GM11168 (cell line): ENCODE measurements around the gene KAZN.

Experiments used
- in situ Hi-C: fragments of 300-500 bp; cut with MboI; formaldehyde crosslinking; loops from one replicate; pipeline ENCODE4 v1.12.0; 2022; ENCODE audit warnings: low sequenced_read_pairs; ENCODE audit not compliant: unreplicated experiment

Gene KAZN

GRCh38 chr1:15117671-15118325 is 519.3 kb downstream of the KAZN start:
- in situ Hi-C loops, result no loop called here

GRCh38 chr1:15118579-15118978 is 520.1 kb downstream of the KAZN start:
- in situ Hi-C loops, result no loop called here

GRCh38 chr1:15120251-15120945 is 521.9 kb downstream of the KAZN start:
- in situ Hi-C loops, result loop anchor here (10.0 kb wide), 1 partner anchor 154 kb away; no protein-coding TSS in a partner anchor

DNA sequence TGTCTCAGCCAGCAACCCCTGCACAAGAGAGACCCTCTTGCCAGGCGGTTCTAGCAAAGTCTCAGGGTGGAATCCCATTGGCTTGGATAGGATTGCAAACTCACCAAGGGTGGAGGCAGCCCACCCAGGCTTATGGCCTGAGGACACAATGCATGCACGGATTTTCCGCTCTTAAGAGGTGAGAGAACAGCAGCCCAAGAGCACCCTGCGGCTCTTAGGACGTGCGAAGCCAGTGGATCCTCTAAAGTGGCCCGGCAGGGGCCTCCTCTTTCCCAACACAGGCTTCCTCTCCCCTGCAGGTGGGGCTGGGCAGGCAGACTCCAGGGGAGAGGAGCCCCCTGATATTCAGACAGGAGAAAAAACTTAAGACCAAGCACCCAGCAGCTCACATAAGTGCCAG is 523.8 kb downstream of the KAZN start:
- in situ Hi-C loops, result loop anchor here (10.0 kb wide), 1 partner anchor 152 kb away; no protein-coding TSS in a partner anchor

DNA sequence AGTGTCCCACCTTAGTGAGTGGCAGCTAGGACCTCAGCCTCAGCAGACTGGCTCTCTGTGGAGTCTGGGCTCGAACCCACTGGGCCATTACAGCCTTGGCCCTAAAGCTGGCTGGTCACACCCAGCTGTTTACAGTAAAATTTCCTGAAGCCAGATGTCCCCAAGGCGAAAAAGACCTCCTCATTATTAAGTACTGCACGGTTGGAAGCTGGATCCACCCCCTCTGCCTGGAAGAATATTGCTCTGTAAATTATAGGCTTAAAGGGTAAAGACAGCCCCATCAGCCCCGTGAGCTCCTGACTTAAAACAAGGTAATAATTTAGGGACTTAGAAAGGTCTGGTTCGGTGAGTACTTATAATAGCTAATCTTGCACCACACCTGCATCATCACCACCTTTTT is 524.8 kb downstream of the KAZN start:
- in situ Hi-C loops, result loop anchor here (10.0 kb wide), 1 partner anchor 152 kb away; no protein-coding TSS in a partner anchor

- in situ Hi-C loops, result loop anchor here (10.0 kb wide), 1 partner anchor 151 kb away; no protein-coding TSS in a partner anchor
Observed at GRCh38 chr1:15123925-15124324, 525.4 kb downstream of the KAZN start.

GRCh38 chr1:15124362-15125100 is 526.0 kb downstream of the KAZN start:
- in situ Hi-C loops, result loop anchor here (5.0 to 25.0 kb wide), 3 partner anchors 150 to 313 kb away; partner anchors contain the start of gene CTRC

DNA sequence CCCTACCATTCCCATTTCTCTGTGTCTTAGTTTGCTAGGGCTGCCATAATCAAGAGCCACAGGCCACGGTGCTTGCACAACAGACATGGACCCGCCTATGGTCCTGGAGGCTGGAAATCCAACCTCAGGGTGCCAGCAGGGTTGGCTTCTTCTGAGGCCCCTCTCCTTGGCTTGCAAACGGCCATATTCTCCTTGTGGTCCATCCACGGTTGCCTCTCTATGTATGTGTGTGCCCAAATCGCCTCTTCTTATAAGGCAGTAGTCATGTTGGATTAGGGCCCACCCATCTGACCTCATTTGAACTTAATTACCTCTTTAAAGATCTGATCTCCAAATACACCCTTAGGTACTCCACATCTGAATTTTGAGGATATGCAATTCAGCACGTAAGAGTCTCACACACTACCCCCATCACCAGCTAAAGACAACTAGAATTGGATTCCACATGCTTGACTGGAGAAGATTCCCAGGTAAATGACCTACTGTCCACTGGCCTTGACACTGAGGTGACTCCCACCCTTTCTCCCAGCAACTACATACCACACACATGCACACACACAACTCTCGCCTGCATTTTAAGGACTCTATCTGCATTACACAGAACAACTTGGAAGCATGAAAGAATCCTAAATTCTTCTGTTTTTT is 526.7 kb downstream of the KAZN start:
- in situ Hi-C loops, result loop anchor here (5.0 to 25.0 kb wide), 3 partner anchors 150 to 312 kb away; partner anchors contain the start of gene CTRC

- in situ Hi-C loops, result loop anchor here (5.0 to 25.0 kb wide), 3 partner anchors 147 to 309 kb away; partner anchors contain the start of gene CTRC
Observed at GRCh38 chr1:15128077-15128476, 529.6 kb downstream of the KAZN start.

DNA sequence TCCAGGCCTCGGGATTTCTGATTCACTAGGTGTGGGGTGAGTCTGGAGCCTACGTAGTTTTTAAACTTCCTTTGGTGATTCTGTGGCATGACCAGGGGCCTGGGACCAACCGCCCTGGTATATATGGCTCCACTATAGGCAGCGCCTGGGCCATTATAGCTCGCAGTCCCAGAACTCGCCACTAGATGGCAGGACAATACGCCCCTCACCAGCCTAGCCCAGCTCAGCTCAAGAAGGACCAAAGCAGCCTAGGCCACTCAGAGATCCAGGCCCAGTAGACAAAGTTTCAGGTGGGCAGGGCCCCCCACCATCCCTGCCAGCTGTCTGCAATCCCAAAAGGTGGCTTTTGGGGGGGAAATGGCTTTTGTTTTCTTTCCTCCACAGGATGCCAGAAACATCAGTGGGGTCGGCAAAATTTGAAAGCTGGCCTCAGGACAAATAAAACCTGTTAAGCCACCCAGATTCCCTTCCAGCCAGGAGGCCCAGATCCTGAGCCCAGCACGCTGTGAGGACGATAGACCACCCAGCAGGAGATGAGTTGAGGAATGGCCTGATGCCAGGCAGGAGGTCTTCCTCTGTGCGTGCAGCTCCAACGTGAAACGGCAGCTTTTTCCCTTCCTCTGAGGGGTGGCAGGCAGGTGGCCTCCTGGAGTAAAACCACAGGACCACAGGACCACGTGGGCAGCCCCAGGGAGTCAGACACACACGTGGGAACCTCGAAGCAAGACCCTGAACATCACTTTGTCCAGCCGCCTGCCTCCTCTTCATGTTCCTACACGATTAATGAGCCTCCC is 530.2 kb downstream of the KAZN start:
- in situ Hi-C loops, result loop anchor here (5.0 to 25.0 kb wide), 3 partner anchors 146 to 309 kb away; partner anchors contain the start of gene CTRC

GRCh38 chr1:15129944-15130343 is 531.5 kb downstream of the KAZN start:
- in situ Hi-C loops, result loop anchor here (5.0 to 25.0 kb wide), 3 partner anchors 145 to 307 kb away; partner anchors contain the start of gene CTRC

GRCh38 chr1:15130607-15131006 is 532.1 kb downstream of the KAZN start:
- in situ Hi-C loops, result loop anchor here (25.0 kb wide), 1 partner anchor 307 kb away; the partner anchor contains the start of gene CTRC

DNA sequence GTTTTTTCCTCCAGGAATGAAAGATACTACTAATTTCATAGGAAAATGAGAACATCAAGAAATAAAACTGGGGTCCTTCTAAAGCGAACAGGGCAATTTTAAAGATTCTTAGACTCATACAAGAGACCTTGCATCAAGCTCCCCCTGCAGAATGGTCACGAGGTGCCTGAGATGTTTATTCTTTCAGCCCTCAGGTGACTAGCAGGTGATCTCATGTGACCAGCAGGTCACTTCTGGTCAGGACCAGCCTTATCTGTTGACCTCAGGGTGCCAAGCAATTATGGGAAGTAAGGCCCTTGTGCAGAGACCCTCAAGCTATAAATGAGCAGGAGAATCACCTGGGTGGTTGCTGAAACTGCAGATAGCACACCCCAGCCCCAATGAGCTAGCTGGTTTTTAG is 534.5 kb downstream of the KAZN start:
- in situ Hi-C loops, result loop anchor here (25.0 kb wide), 1 partner anchor 304 kb away; the partner anchor contains the start of gene CTRC

GRCh38 chr1:15134285-15134684 is 535.8 kb downstream of the KAZN start:
- in situ Hi-C loops, result loop anchor here (25.0 kb wide), 1 partner anchor 303 kb away; the partner anchor contains the start of gene CTRC

DNA sequence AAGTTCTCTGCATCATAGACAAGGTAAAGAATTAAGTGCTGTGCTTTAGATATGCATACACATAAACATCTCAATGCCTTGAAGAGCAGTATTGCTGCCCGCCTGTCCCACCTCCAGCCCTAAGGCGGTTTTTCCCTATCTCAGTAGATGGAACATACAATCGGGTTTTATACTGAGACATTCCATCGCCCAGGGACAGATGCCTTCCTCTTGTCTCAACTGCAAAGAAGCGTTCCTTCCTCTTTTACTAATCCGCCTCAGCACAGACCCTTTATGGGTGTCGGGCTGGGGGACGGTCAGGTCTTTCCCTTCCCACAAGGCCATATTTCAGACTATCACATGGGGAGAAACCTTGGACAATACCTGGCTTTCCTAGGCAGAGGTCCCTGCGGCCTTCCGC is 537.1 kb downstream of the KAZN start:
- in situ Hi-C loops, result loop anchor here (25.0 kb wide), 1 partner anchor 302 kb away; the partner anchor contains the start of gene CTRC

DNA sequence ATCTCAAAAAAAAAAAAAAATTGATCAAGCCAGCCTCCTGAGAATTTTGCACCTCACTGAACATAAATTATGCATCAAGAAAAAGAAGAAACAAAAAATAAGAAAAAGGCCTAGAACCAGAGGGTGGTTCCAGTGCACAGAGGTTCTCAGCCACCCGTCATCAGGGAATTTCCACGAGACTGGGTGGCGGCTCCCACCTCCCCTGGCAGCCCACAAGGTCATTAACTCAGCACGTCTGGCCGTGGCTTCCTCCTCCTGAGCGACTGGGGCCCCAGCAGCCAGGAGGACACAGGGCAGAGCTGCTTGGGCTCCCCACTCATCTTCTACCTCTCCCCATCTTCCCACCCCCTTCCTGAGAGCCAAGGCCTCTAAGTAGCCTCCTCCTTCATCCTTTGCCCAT is 539.3 kb downstream of the KAZN start:
- in situ Hi-C loops, result loop anchor here (25.0 kb wide), 1 partner anchor 299 kb away; the partner anchor contains the start of gene CTRC

GRCh38 chr1:15139654-15140350 is 541.3 kb downstream of the KAZN start:
- in situ Hi-C loops, result loop anchor here (25.0 kb wide), 1 partner anchor 297 kb away; the partner anchor contains the start of gene CTRC

- in situ Hi-C loops, result loop anchor here (25.0 kb wide), 1 partner anchor 295 kb away; the partner anchor contains the start of gene CTRC
Observed at GRCh38 chr1:15141935-15142539, 543.6 kb downstream of the KAZN start.
